Thoracic aorta (tissue), 2 donors: ENCODE measurements around the gene ZNF654. TPM values are rescaled to one million over a fixed set of nuclear protein-coding genes. Genes with fewer than 3 reads are reported as not detected.

Experiments
- ATAC-seq: fragments of 150-250 bp; one replicate; pipeline ENCODE4 v1.8.0; 2017; ENCODE audit warnings: low read depth; ENCODE audit not compliant: insufficient number of reproducible peaks, low FRiP score
- DNase-seq: peaks from one replicate; pipeline ENCODE4 v3.0.0-alpha.2; 2020; ENCODE audit warnings: low spot score
- H3K27ac ChIP-seq, 2 donors: fragments of 200-600 bp; sonication (generic); 1 replicate in 1 of 2; 2 replicates in 1 of 2; pipeline ENCODE4 v1.5.1; 2016; ENCODE audit warnings: mild to moderate bottlenecking in 2 of 2, moderate library complexity in 2 of 2
- H3K27me3 ChIP-seq: fragments of 200-600 bp; sonication (generic); replicated peaks from 2 replicates; pipeline ENCODE4 v1.6.0; 2016; ENCODE audit warnings: mild to moderate bottlenecking; ENCODE audit not compliant: insufficient read depth
- H3K36me3 ChIP-seq: fragments of 200-600 bp; sonication (generic); one replicate; pipeline ENCODE4 v1.5.1; 2016
- H3K4me1 ChIP-seq, 2 donors: fragments of 200-600 bp; sonication (generic); 1 replicate in 1 of 2; 2 replicates in 1 of 2; pipeline versions ENCODE4 v1.5.1 to v1.6.0; 2016; ENCODE audit warnings: low read depth in 2 of 2, mild to moderate bottlenecking in 1 of 2; ENCODE audit not compliant: control insufficient read depth in 1 of 2
- H3K4me3 ChIP-seq: fragments of 200-600 bp; sonication (generic); 2 replicates; pipeline ENCODE4 v1.5.1; 2016; ENCODE audit warnings: mild to moderate bottlenecking
- H3K9me3 ChIP-seq: fragments of 200-600 bp; sonication (generic); 2 replicates; pipeline ENCODE4 v1.5.1; 2016
- total RNA-seq, 2 donors: library from RNA; depleted of rRNA; stranded (reverse); fragments of >200 nt; gene quantifications; one replicate each; pipeline versions ENCODE4 v1.1.0 to v1.2.3, GENCODE V29; 2016
- TF ChIP-seq, protein P1 (sequence below): fragments of 200-600 bp; sonication (generic); IDR thresholded peaks from one replicate; pipeline ENCODE4 v1.5.1; 2019; ENCODE audit warnings: antibody characterized with exemption

The ZNF654 gene
- total RNA-seq, 2 donors from 2014 or later, result 7.7 to 15.4 TPM

DNA sequence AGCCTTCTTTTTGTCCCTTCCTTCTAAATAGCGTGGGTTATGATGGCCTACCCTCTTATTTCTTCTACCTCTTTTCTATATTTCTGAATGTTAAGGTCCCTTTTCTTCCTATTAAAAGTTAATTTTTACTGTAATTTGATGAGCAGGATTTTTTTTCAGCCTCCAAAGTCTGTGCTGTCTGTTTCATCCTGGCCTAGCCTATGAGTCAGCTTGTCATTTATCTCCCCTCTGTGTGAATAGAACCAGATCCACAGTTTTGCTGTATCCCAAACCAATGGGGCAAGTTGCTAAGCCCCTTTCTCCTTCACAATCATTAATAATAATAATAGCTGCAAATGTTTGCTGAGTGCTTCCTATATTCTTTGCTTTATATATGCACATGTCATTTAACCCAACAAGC is 72.6 kb downstream of the ZNF654 start:
- H3K27ac ChIP-seq, result no peak overlapping the region
- H3K36me3 ChIP-seq, result peaks cover 3% of the 10 kb centered on the region
- H3K4me1 ChIP-seq, result no peaks in the 10 kb centered on the region
- no peaks in the 10 kb centered on the region for H3K27me3 ChIP-seq
- ATAC-seq (no peak), DNase-seq (no peak)
- TF ChIP-seq, protein P1, sequence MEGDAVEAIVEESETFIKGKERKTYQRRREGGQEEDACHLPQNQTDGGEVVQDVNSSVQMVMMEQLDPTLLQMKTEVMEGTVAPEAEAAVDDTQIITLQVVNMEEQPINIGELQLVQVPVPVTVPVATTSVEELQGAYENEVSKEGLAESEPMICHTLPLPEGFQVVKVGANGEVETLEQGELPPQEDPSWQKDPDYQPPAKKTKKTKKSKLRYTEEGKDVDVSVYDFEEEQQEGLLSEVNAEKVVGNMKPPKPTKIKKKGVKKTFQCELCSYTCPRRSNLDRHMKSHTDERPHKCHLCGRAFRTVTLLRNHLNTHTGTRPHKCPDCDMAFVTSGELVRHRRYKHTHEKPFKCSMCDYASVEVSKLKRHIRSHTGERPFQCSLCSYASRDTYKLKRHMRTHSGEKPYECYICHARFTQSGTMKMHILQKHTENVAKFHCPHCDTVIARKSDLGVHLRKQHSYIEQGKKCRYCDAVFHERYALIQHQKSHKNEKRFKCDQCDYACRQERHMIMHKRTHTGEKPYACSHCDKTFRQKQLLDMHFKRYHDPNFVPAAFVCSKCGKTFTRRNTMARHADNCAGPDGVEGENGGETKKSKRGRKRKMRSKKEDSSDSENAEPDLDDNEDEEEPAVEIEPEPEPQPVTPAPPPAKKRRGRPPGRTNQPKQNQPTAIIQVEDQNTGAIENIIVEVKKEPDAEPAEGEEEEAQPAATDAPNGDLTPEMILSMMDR, result no peak
- no peak overlapping the region for H3K4me3 ChIP-seq
- no peaks in the 10 kb centered on the region for H3K9me3 ChIP-seq

DNA sequence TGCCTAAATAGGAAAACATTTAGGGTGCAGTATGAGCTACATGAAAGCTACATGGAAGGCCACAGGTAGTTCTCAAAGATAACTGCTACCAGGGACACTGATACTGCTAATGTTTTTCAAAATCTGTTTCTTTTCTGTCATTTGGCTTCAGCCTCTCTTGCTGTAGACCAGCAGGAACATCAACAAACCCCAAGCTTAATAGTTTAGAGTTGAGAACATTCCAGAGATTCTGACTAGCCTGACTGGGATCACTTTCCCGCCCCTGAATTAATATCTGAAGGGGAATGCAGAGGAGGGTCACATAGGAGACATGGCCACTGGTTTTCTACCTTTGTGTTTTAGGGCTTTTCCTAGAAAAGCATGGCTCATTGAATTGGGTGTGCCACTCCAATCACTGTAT is 73.8 kb downstream of the ZNF654 start:
- peaks cover 3% of the 10 kb centered on the region for H3K36me3 ChIP-seq
- H3K4me1 ChIP-seq, result no peaks in the 10 kb centered on the region
- ATAC-seq, result no peak
- TF ChIP-seq, protein P1, result no peak
- no peak overlapping the region for H3K27ac ChIP-seq
- no peaks in the 10 kb centered on the region for H3K9me3 ChIP-seq
- H3K27me3 ChIP-seq, result no peaks in the 10 kb centered on the region
- DNase-seq, result no peak
- H3K4me3 ChIP-seq, result no peak overlapping the region

DNA sequence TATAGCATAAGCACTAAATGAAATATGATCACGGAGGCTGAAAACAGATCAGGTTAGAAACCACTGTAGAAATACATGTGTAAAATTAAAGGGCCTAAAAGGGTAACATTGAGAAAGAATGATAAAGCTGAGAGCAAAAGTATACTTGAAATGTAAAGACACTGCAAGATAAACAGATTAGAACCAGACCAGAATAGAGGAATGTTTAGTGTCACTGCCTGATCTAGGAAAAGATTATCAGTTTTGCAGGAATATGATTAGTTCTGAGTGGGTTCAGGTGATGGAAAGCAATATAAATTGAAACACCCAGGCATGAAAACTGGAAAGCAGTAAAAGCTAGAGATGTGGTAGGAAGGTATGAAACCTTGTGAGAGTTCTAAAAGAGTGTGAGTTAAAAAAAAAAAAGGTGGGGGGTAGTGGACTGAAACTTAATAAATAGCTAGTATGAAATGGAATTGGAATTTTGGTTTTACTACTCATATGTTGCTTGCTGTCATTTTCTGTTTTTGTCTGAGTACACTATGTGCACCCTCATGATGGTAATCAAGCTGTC is 74.7 kb downstream of the ZNF654 start:
- no peaks in the 10 kb centered on the region for H3K9me3 ChIP-seq
- H3K4me1 ChIP-seq, result no peaks in the 10 kb centered on the region
- H3K27ac ChIP-seq, result no peak overlapping the region
- H3K36me3 ChIP-seq, result peaks cover 3% of the 10 kb centered on the region
- H3K27me3 ChIP-seq, result no peaks in the 10 kb centered on the region
- no peak overlapping the region for H3K4me3 ChIP-seq
- TF ChIP-seq, protein P1, result no peak
- DNase-seq, result no peak
- ATAC-seq, result no peak

DNA sequence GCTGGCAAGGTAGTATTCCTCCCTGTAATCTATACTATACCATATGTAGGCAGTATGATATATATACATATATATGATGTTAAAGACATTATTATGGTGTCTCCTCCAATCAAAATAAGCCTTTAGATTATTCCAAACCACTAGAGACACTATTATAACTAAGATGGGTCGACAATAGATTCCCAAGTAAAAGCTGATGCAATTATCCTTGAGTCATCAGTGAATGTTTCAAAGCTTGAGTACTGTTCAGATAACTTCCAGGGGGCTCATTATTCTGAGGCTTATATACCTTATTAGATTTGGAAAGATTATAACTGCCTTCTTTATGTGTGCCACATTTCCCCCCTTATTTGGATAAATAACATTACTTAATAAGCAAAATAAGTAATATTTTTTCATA is 78.8 kb downstream of the ZNF654 start:
- DNase-seq (no peak), ATAC-seq (no peak)
- Histone ChIP-seq H3K4me1 (no peaks in the 10 kb centered on the region), H3K9me3 (no peaks in the 10 kb centered on the region), H3K4me3 (no peak overlapping the region), H3K27ac (no peak overlapping the region), H3K27me3 (no peaks in the 10 kb centered on the region), H3K36me3 (peaks cover 17% of the 10 kb centered on the region)
- TF ChIP-seq, protein P1, result no peak

DNA sequence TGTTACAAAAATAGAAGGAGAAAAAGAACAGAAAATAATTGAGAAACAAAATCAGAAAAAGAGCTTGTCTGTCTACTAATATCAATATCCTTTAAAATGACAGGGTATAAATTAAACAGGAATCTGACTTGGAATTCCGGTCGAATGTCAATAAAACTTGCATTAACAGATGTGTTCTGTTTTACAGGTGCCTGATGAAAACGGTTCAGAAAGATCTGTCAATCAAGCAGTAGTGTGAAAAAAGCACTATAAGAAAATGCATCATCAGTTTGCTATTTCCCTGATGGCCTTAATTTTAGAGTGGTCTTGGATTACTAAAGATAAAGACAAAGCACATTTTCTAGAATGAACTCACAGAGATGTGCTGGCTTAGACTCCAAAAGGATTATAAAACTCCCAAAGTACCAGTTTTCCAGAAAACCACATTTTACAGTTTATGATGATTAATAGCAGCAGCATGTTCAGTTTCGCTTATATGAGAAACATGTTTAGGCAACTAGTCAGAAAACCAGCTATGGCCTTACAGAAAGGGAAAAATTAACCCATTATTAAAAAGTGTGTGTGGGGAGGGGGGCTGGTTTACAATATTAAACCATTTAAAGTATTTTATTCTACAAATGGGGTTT is 82.5 kb downstream of the ZNF654 start:
- Histone ChIP-seq H3K9me3 (no peaks in the 10 kb centered on the region), H3K27me3 (no peaks in the 10 kb centered on the region), H3K36me3 (peaks cover 14% of the 10 kb centered on the region), H3K27ac (no peak overlapping the region), H3K4me1 (no peaks in the 10 kb centered on the region), H3K4me3 (no peak overlapping the region)
- TF ChIP-seq, protein P1, result no peak
- DNase-seq (no peak), ATAC-seq (no peak)
